Activated CD4-positive, alpha-beta T cell treated with anti-CD3 and anti-CD28 coated beads for 24 hours (primary cell): Measurements from ENCODE around the gene RBSN.

Experiments used
- DNase-seq, 2 donors: peaks; one replicate each; pipeline ENCODE4 v3.0.0-alpha.2; 2020; ENCODE audit warnings: low read depth in 2 of 2

RBSN gene

GRCh38 chr3:15099364-15100098 is 583 bp upstream of the RBSN start:
- DNase-seq = no peak

GRCh38 chr3:15097891-15098290 is 1.1 kb downstream of the RBSN start:
- no peak for DNase-seq

GRCh38 chr3:15096046-15096445 is 2.9 kb downstream of the RBSN start:
- DNase-seq = no peak

- no peak for DNase-seq
Observed at GRCh38 chr3:15094187-15094875, 4.6 kb downstream of the RBSN start.

GRCh38 chr3:15092686-15093085 is 6.3 kb downstream of the RBSN start:
- DNase-seq = no peak

GRCh38 chr3:15091575-15091974 is 7.4 kb downstream of the RBSN start:
- no peak for DNase-seq

- no peak for DNase-seq
Observed at GRCh38 chr3:15089201-15089600, 9.7 kb downstream of the RBSN start.

- DNase-seq = no peak
Observed at GRCh38 chr3:15086699-15087098, 12.2 kb downstream of the RBSN start.

GRCh38 chr3:15086263-15086662 is 12.7 kb downstream of the RBSN start:
- DNase-seq = no peak

GRCh38 chr3:15083252-15083651 is 15.7 kb downstream of the RBSN start:
- DNase-seq = no peak

GRCh38 chr3:15081960-15082664 is 16.8 kb downstream of the RBSN start:
- DNase-seq = no peak

- DNase-seq = no peak
Observed at GRCh38 chr3:15079091-15079490, 19.9 kb downstream of the RBSN start.

- no peak for DNase-seq
Observed at GRCh38 chr3:15074500-15074899, 24.4 kb downstream of the RBSN start.

- no peak for DNase-seq
Observed at GRCh38 chr3:15071699-15072098, 27.2 kb downstream of the RBSN start.

- no peak for DNase-seq
Observed at GRCh38 chr3:15069441-15069840, 29.5 kb downstream of the RBSN start.

GRCh38 chr3:15066467-15066866 is 32.5 kb downstream of the RBSN start:
- DNase-seq = no peak

- DNase-seq = no peak
Observed at GRCh38 chr3:15065550-15066007, 33.4 kb downstream of the RBSN start.

- DNase-seq = peak; percentile 78 to 86
Observed at GRCh38 chr3:15064835-15065549, 34.0 kb downstream of the RBSN start, which contains the start of gene MRPS25. Gene MRPS25 (minus strand): TSS chr3:15065315. CDS start chr3:15065194, 121 bp downstream.

- DNase-seq = no peak
Observed at GRCh38 chr3:15064299-15064834, 34.6 kb downstream of the RBSN start.

- DNase-seq = no peak
Observed at GRCh38 chr3:15063656-15064286, 35.2 kb downstream of the RBSN start.

- DNase-seq = no peak
Observed at GRCh38 chr3:15063238-15063637, 35.7 kb downstream of the RBSN start.
